ENCODE results near the gene ARMC12.
"Not testable (repeated sequence)": the region's sequence is repeated elsewhere in the genome, so short reads cannot be mapped to it uniquely, and the experiment has no call there.

The ARMC12 gene

GRCh38 chr6:35734319-35734718 is 2.5 kb upstream of the ARMC12 start:
- DNase-seq (ENCODE audit: low read depth) = not testable (repeated sequence)

- no peak for DNase-seq (ENCODE audit: low read depth)
These were observed 1.4 kb upstream of the ARMC12 start for GRCh38 chr6:35735452-35735851.

- peak; percentile 62 for DNase-seq (ENCODE audit: low read depth)
These were observed 458 bp upstream of the ARMC12 start for GRCh38 chr6:35736253-35736894.

- peak; percentile 80 for DNase-seq (ENCODE audit: low read depth)
These were observed 780 bp downstream of the ARMC12 start for GRCh38 chr6:35737413-35738211.

GRCh38 chr6:35739645-35740524 is 3.1 kb downstream of the ARMC12 start:
- DNase-seq (ENCODE audit: low read depth) = no peak

GRCh38 chr6:35742842-35743241 is 6.0 kb downstream of the ARMC12 start:
- no peak for DNase-seq (ENCODE audit: low read depth)

GRCh38 chr6:35745509-35745908 is 8.7 kb downstream of the ARMC12 start:
- no peak for DNase-seq (ENCODE audit: low read depth)

GRCh38 chr6:35746516-35746915 is 9.7 kb downstream of the ARMC12 start:
- DNase-seq (ENCODE audit: low read depth) = no peak

GRCh38 chr6:35747877-35748276 is 11.0 kb downstream of the ARMC12 start:
- no peak for DNase-seq (ENCODE audit: low read depth)

GRCh38 chr6:35750557-35750956 is 13.7 kb downstream of the ARMC12 start:
- no peak for DNase-seq (ENCODE audit: low read depth)

- DNase-seq (ENCODE audit: low read depth) = no peak
These were observed 14.8 kb downstream of the ARMC12 start for GRCh38 chr6:35751594-35751993.

- DNase-seq (ENCODE audit: low read depth) = no peak
These were observed 15.5 kb downstream of the ARMC12 start for GRCh38 chr6:35752330-35752729.

GRCh38 chr6:35754452-35755277 is 17.8 kb downstream of the ARMC12 start:
- peak; percentile 53 for DNase-seq (ENCODE audit: low read depth)

GRCh38 chr6:35755278-35755924 is 18.6 kb downstream of the ARMC12 start:
- DNase-seq (ENCODE audit: low read depth) = no peak

GRCh38 chr6:35757456-35758123 is 20.8 kb downstream of the ARMC12 start:
- DNase-seq (ENCODE audit: low read depth) = peak; percentile 23

- no peak for DNase-seq (ENCODE audit: low read depth)
These were observed 22.6 kb downstream of the ARMC12 start for GRCh38 chr6:35759426-35759825.

GRCh38 chr6:35765739-35766138 is 28.9 kb downstream of the ARMC12 start:
- DNase-seq (ENCODE audit: low read depth) = no peak

GRCh38 chr6:35769211-35769610 is 32.4 kb downstream of the ARMC12 start:
- DNase-seq (ENCODE audit: low read depth) = no peak

- DNase-seq (ENCODE audit: low read depth) = no peak
These were observed 34.5 kb downstream of the ARMC12 start for GRCh38 chr6:35771343-35771627.

- no peak for DNase-seq (ENCODE audit: low read depth)
These were observed 37.4 kb downstream of the ARMC12 start for GRCh38 chr6:35774116-35774794.
